ENCODE data around the gene ZPBP2. TPM values are rescaled to one million over a fixed set of nuclear protein-coding genes. Genes with fewer than 3 reads are reported as not detected.

Gene ZPBP2
- total RNA-seq, 1 experiment from 2014 or later, result not detected

GRCh38 chr17:39835038-39835786 is 32.8 kb upstream of the ZPBP2 start:
- Histone ChIP-seq H3K9me3 (ENCODE audit: control insufficient read depth, insufficient read depth, low read depth, low read length) (no peaks in the 10 kb centered on the region), H3K4me1 (ENCODE audit: control insufficient read depth, insufficient read depth, low read length) (no peaks in the 10 kb centered on the region), H3K36me3 (ENCODE audit: control insufficient read depth, insufficient read depth, low read length) (no peaks in the 10 kb centered on the region), H3K27ac (ENCODE audit: low read length) (no peak overlapping the region), H3K4me3 (ENCODE audit: low read depth in 2 of 2, low read length in 2 of 2) (no peak overlapping the region), H3K27me3 (ENCODE audit: control insufficient read depth, insufficient read depth, low read length) (no peaks in the 10 kb centered on the region; the same call in 1 of the 2 replicates)
- TF ChIP-seq SIN3A (IDR thresholded peaks at IDR 0.05; ENCODE audit: borderline replicate concordance, insufficient read depth, low read depth, low read length) (no peak), REST (IDR thresholded peaks at IDR 0.05; ENCODE audit: insufficient read depth in 1 of 2, low read depth in 2 of 2, low read length in 1 of 2) (no peak), POLR2AphosphoS5 (IDR thresholded peaks at IDR 0.05; ENCODE audit: low read depth, low read length) (no peak), TCF7L2 (IDR thresholded peaks at IDR 0.05; ENCODE audit: low read depth, low read length) (no peak), CTCF (IDR thresholded peaks at IDR 0.05) (no peak)
- ChIA-PET CTCF (no interaction called here), POLR2A (interaction anchor here (0.5 to 0.7 kb wide), 2 partner anchors 35 to 106 kb away, joined by 3 to 12 read pairs; no protein-coding TSS in a partner anchor)
- BruUV-seq (replicated peaks), result no TSS peak
- DNase-seq (ENCODE audit: low read depth, low spot score) (no peak), ATAC-seq (no peak)
- intact Hi-C loops (cut with micrococcal nuclease; ENCODE audit: unreplicated experiment), result no loop called here
- in situ Hi-C loops (cut with HindIII; ENCODE audit: low pct_unique_long_range_greater_than_20kb, low sequenced_read_pairs), result no loop called here

DNA sequence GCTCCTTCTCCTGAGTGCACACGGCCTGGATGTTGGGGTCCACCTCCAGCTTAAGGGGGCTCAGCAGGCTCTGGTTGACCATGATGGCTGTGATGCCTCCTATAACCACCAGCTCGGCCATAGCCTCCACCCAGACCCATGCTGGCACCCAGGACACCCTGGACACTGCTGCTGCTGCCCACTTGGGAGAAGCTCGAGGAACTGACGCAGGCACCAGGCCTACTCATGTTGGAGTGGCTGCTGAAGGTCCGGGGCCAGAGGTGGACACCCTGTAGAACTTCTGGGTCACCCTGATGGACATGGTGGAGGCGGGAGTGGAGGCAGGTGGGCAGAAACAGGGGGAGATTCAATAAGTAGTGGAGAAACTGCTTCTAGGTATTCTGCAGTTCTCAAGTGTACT is 31.9 kb upstream of the ZPBP2 start:
- in situ Hi-C loops (cut with HindIII; ENCODE audit: low pct_unique_long_range_greater_than_20kb, low sequenced_read_pairs), result no loop called here
- no peaks in the 10 kb centered on the region for H3K9me3 ChIP-seq (ENCODE audit: control insufficient read depth, insufficient read depth, low read depth, low read length)
- H3K4me1 ChIP-seq (ENCODE audit: control insufficient read depth, insufficient read depth, low read length), result no peaks in the 10 kb centered on the region
- ATAC-seq (no peak), DNase-seq (ENCODE audit: low read depth, low spot score) (no peak)
- TF ChIP-seq TCF7L2 (IDR thresholded peaks at IDR 0.05; ENCODE audit: low read depth, low read length) (no peak), CTCF (IDR thresholded peaks at IDR 0.05) (no peak), POLR2AphosphoS5 (IDR thresholded peaks at IDR 0.05; ENCODE audit: low read depth, low read length) (no peak), REST (IDR thresholded peaks at IDR 0.05; ENCODE audit: insufficient read depth in 1 of 2, low read depth in 2 of 2, low read length in 1 of 2) (no peak), SIN3A (IDR thresholded peaks at IDR 0.05; ENCODE audit: borderline replicate concordance, insufficient read depth, low read depth, low read length) (no peak)
- H3K36me3 ChIP-seq (ENCODE audit: control insufficient read depth, insufficient read depth, low read length), result no peaks in the 10 kb centered on the region
- BruUV-seq (replicated peaks), result no TSS peak
- H3K4me3 ChIP-seq (ENCODE audit: low read depth in 2 of 2, low read length in 2 of 2), result no peak overlapping the region
- no peaks in the 10 kb centered on the region; the same call in 1 of the 2 replicates for H3K27me3 ChIP-seq (ENCODE audit: control insufficient read depth, insufficient read depth, low read length)
- intact Hi-C loops (cut with micrococcal nuclease; ENCODE audit: unreplicated experiment), result no loop called here
- ChIA-PET CTCF (no interaction called here), POLR2A (no interaction called here)
- no peak overlapping the region for H3K27ac ChIP-seq (ENCODE audit: low read length)

All from Panc1 (cell line).